Measurements from ENCODE around the gene VAT1L.

VAT1L gene

DNA sequence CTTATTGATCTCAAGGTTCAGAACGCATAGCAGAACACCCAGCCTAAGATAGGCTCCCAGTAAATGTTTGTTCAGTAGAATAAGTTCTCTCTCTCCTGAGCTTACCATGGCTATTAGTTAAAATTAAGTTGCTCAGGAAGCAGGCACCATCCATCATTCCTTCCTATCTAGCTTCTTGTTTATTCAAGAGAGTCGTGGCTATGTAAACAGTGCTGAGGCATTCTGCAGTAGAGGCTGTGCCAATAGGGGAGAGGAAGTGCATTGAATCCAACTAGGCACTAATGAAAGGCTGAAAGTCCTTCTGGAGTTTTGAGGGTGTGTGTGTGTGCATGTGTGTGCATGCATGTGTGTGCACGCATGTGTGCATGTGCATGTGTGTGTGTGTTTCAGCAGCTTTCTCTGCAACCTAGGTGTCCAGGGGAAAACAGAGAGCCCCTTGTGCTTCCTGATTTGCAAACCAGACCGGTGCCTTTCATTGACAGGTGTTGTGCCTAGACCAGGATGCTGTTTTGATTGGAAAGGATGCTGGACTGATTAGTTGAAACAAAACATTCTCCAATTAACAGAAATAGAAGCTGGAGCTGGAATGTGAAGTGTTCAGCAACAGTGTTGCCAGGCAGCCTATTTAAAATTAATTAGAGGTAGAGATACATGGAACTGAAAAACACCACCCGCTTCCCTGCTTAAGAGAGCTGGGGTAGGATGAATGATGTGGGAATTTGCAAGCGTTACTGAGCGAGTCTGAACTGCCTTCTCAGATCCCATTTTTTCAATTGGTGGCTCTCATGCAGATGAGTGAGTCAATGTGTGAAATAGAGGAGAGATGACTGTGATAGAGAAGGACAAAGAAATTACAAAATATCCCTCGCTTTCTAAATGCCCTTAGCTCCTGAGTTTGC is 130.7 kb downstream of the VAT1L start:
- Mint-ChIP-seq H3K27ac (ENCODE audit: low read depth) (no peak overlapping the region), H3K4me3 (no peak overlapping the region), H3K27me3 (peaks cover 27% of the 10 kb centered on the region), H3K4me1 (no peaks in the 10 kb centered on the region), H3K9me3 (no peaks in the 10 kb centered on the region), H3K36me3 (ENCODE audit: insufficient read depth) (no peaks in the 10 kb centered on the region)
- DNase-seq (ENCODE audit: low spot score in 2 of 2): no peak
- no peak for ATAC-seq (replicated peaks; ENCODE audit: extremely low read depth, poor library complexity, severe bottlenecking)

DNA sequence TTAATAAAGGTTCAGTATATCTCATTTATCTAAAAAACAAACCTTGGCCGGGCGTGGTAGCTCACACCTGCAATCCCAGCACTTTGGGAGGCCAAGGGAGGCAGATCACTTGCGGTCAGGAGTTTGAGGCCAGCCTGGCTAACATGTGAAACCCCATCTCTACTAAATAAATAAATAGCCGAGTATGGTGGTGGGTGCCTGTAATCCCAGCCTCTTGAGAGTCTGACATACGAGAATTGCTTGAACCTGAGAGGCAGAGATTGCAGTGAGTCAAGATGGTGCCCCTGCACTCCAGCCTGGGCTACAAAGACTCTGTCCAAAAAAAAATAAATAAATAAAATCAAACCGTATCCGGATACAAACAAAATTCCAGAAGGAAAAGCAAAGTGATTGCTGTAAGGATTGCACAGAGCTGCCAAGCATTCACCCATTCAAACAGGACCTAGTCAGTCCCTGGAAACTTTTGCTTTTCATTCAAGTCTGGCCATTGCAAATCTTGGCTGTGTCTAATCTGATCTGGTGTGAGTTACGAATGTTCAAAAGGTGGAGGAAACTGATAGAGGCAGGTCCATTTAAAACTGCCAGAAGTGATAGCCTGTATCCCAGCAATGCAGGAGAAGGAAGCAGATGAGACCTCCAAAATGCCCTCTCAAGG is 131.5 kb downstream of the VAT1L start:
- Mint-ChIP-seq H3K4me3 (no peak overlapping the region), H3K36me3 (ENCODE audit: insufficient read depth) (no peaks in the 10 kb centered on the region), H3K27ac (ENCODE audit: low read depth) (no peak overlapping the region), H3K4me1 (no peaks in the 10 kb centered on the region), H3K9me3 (no peaks in the 10 kb centered on the region), H3K27me3 (peaks cover 35% of the 10 kb centered on the region)
- ATAC-seq (replicated peaks; ENCODE audit: extremely low read depth, poor library complexity, severe bottlenecking) (no peak), DNase-seq (ENCODE audit: low spot score in 2 of 2) (no peak)

DNA sequence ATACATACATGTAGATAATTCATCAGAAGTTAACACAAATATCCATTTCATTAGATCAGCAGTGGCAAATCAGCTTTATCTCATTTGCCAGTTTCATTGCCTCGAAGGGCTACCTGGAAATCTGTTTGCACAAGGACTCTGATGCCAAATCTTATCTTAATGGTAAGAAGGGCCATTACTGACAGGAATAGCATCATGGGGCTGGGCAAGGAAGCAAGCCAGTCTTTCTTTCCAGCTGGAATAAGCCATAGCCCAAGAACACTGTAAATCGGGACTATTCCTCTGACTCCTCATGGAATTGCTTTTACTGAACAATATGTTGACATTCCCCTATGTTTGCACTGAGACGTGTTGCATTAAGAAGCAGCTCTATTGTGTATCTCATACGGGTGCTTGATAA is 132.6 kb downstream of the VAT1L start:
- no peaks in the 10 kb centered on the region for H3K9me3 Mint-ChIP-seq
- ATAC-seq (replicated peaks; ENCODE audit: extremely low read depth, poor library complexity, severe bottlenecking) (no peak), DNase-seq (ENCODE audit: low spot score in 2 of 2) (no peak)
- H3K4me3 Mint-ChIP-seq: no peak overlapping the region
- peaks cover 43% of the 10 kb centered on the region for H3K27me3 Mint-ChIP-seq
- H3K36me3 Mint-ChIP-seq (ENCODE audit: insufficient read depth): no peaks in the 10 kb centered on the region
- no peaks in the 10 kb centered on the region for H3K4me1 Mint-ChIP-seq
- H3K27ac Mint-ChIP-seq (ENCODE audit: low read depth): no peak overlapping the region

DNA sequence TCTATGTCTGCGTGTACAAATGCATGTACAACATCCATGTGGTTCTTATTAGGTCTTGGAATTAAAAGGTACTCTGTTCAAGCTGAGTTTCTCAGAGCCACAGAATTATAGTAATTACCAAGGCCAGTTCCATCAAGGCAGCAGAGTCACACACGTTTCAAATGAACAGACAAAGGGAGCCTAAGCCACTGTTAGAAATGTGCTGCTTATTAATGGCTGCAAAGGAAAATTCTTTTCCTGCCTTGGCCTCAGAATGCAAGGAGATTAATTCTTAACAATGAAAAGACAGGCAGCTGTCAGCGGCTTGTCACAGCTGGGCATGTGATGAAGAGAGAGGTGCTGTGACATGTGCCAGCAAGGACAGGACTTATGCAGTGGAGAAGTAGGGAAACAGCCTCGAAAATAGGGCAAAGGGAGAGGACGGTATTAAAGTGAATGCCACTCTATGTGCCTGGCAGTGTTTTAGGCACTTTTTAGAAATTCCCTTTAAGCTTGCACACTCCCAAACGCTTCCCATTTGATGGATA is 133.9 kb downstream of the VAT1L start:
- Mint-ChIP-seq H3K36me3 (ENCODE audit: insufficient read depth) (no peaks in the 10 kb centered on the region), H3K27me3 (peaks cover 43% of the 10 kb centered on the region), H3K9me3 (no peaks in the 10 kb centered on the region), H3K27ac (ENCODE audit: low read depth) (no peak overlapping the region), H3K4me3 (no peak overlapping the region), H3K4me1 (no peaks in the 10 kb centered on the region)
- ATAC-seq (replicated peaks; ENCODE audit: extremely low read depth, poor library complexity, severe bottlenecking) (no peak), DNase-seq (ENCODE audit: low spot score in 2 of 2) (no peak)

DNA sequence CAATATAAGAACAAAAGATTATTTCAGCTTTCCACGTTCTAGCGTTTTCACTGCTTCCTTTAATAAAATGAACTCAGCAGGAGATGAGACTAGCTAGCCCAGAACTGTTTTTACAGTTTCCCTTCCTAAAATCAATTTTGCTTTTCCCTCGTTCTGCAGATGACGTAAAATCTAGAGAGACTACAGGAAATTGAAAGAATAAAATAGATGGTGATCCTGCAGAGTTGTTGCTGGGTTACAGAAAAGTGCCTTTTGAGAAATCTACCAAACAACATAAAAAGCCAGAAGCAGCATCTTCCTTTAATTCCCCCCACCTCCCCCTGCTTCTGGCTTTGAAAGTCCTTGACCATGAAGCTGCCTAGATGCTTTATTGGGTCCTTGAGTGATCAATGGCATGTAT is 137.2 kb downstream of the VAT1L start:
- ATAC-seq (replicated peaks; ENCODE audit: extremely low read depth, poor library complexity, severe bottlenecking): no peak

DNA sequence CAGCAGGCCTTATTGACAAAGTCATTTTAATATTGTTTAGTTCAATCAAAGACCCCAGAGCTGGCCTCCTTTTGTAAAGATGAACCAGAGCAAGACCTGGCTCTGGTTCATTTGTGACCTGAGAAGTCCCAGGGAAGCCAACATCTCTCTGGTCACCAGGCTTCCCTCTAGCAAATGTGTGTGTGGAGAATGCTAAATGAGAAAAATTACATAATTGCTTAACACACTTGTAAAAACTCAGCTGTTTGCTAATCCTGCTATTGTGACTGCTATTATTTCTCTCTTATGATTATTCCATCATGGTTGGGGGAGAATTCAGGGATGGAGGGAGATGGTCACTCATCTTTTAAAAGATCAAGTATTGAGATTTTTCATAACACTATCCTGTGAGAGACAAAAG is 139.7 kb downstream of the VAT1L start:
- H3K36me3 Mint-ChIP-seq (ENCODE audit: insufficient read depth): no peaks in the 10 kb centered on the region
- H3K4me3 Mint-ChIP-seq: no peak overlapping the region
- H3K9me3 Mint-ChIP-seq: no peaks in the 10 kb centered on the region
- peaks cover 47% of the 10 kb centered on the region for H3K27me3 Mint-ChIP-seq
- H3K27ac Mint-ChIP-seq (ENCODE audit: low read depth): no peak overlapping the region
- H3K4me1 Mint-ChIP-seq: no peaks in the 10 kb centered on the region
- DNase-seq (ENCODE audit: low spot score in 2 of 2) (no peak), ATAC-seq (replicated peaks; ENCODE audit: extremely low read depth, poor library complexity, severe bottlenecking) (no peak)

More for the DNA sequence above, 137.2 kb downstream of the VAT1L start:
- no peak for DNase-seq (ENCODE audit: low spot score in 2 of 2)
- Mint-ChIP-seq H3K27me3 (peaks cover 55% of the 10 kb centered on the region), H3K36me3 (ENCODE audit: insufficient read depth) (no peaks in the 10 kb centered on the region), H3K4me3 (no peak overlapping the region), H3K9me3 (no peaks in the 10 kb centered on the region), H3K27ac (ENCODE audit: low read depth) (no peak overlapping the region), H3K4me1 (no peaks in the 10 kb centered on the region)

DNA sequence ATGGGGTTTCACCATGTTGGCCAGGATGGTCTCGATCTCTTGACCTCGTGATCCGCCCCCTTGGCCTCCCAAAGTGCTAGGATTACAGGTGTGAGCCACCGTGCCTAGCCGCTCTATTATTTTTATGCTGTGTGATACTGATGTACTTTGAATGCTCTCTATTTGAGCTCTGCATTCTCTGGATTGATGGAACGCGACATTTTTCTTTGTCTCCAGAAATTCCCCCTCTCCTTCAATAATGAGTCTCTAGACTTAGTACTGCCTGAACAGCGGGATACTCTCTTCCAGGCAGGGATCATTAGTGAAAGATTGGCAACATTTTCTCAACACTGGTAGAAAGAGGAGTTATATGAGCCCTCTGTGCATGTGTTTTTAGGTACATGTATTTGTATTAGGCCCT is 140.6 kb downstream of the VAT1L start:
- no peaks in the 10 kb centered on the region for H3K4me1 Mint-ChIP-seq
- H3K27me3 Mint-ChIP-seq: peaks cover 43% of the 10 kb centered on the region
- no peak for ATAC-seq (replicated peaks; ENCODE audit: extremely low read depth, poor library complexity, severe bottlenecking)
- no peak for DNase-seq (ENCODE audit: low spot score in 2 of 2)
- no peak overlapping the region for H3K4me3 Mint-ChIP-seq
- no peaks in the 10 kb centered on the region for H3K36me3 Mint-ChIP-seq (ENCODE audit: insufficient read depth)
- H3K27ac Mint-ChIP-seq (ENCODE audit: low read depth): no peak overlapping the region
- H3K9me3 Mint-ChIP-seq: no peaks in the 10 kb centered on the region

DNA sequence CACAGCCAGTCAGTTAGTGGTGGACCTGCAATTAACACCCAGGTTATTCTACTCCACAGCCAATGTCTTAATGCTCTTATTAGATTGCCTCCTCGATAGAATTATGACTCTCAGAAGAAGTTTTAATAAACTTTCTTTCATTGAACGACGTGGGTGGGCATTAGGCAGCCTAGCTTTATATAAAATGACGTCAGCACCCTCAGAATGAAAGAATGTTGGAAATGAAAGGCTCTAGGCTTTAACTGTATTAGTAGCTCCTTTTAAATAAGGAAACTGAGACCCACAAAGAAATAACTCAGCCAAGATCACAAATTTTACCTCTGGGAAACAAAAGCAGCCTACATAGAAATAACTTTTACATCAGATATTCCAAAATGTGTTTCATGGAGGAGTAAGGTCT is 142.7 kb downstream of the VAT1L start:
- peaks cover 30% of the 10 kb centered on the region for H3K27me3 Mint-ChIP-seq
- no peaks in the 10 kb centered on the region for H3K36me3 Mint-ChIP-seq (ENCODE audit: insufficient read depth)
- H3K4me1 Mint-ChIP-seq: no peaks in the 10 kb centered on the region
- no peak for DNase-seq (ENCODE audit: low spot score in 2 of 2)
- ATAC-seq (replicated peaks; ENCODE audit: extremely low read depth, poor library complexity, severe bottlenecking): no peak
- H3K27ac Mint-ChIP-seq (ENCODE audit: low read depth): no peak overlapping the region
- H3K9me3 Mint-ChIP-seq: no peaks in the 10 kb centered on the region
- no peak overlapping the region for H3K4me3 Mint-ChIP-seq

DNA sequence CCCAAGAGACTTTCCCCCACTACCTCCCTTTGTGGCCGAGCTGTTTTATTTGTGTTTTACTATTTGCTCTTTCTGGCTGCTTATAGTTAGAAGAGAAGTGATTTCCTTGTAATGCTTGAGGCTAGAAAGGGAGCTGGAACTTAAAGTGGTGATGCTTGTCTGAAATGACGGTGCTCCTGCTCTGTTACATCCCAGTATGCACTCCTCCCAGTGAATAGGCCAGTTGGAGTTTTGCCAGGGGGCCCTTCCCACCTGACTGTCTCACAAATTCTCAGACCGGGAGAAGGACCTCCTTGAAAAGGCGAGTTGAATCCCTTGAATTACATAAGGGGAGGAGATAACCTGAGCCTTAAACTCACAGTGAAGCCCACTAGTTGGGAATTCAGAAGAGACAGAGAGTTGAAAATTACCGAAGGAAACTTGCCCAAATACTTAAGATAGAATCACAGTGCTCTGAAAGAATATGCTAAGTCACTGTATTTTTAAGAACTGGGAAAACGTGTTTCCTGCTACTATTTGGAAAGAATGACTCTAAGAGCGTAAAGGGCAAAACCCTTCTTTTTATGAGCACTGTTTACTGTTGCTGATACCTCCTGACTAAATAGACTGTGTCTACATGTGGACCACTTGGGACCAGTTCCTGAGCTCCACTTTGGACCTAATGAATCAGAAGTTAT is 149.2 kb downstream of the VAT1L start:
- H3K9me3 Mint-ChIP-seq: no peaks in the 10 kb centered on the region
- DNase-seq (ENCODE audit: low spot score in 2 of 2): no peak
- peaks cover 38% of the 10 kb centered on the region for H3K27me3 Mint-ChIP-seq
- no peak overlapping the region for H3K27ac Mint-ChIP-seq (ENCODE audit: low read depth)
- H3K4me3 Mint-ChIP-seq: no peak overlapping the region
- no peaks in the 10 kb centered on the region for H3K4me1 Mint-ChIP-seq
- no peaks in the 10 kb centered on the region for H3K36me3 Mint-ChIP-seq (ENCODE audit: insufficient read depth)
- ATAC-seq (replicated peaks; ENCODE audit: extremely low read depth, poor library complexity, severe bottlenecking): no peak

DNA sequence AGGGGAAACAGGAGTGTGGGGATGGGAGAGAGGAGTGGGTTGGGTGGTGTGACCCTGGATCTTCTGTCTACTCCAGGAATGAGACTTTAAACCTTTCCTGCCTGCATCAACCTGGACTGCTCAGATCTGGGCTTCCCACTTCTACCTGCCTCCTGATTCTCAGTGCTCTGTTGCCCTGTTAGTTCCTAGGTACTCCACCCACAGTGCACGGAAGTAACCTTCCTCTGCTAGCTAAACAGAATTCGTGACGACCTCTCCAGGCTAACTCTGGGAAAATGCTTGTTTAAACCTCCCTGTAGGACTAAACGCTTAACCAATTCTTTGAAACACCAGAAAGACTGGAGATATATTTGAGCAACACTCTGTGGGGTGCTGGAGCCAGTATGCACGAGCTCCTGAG is 150.5 kb downstream of the VAT1L start:
- Mint-ChIP-seq H3K36me3 (ENCODE audit: insufficient read depth) (no peaks in the 10 kb centered on the region), H3K27ac (ENCODE audit: low read depth) (no peak overlapping the region), H3K4me1 (no peaks in the 10 kb centered on the region), H3K4me3 (no peak overlapping the region), H3K9me3 (no peaks in the 10 kb centered on the region), H3K27me3 (peaks cover 28% of the 10 kb centered on the region)
- ATAC-seq (replicated peaks; ENCODE audit: extremely low read depth, poor library complexity, severe bottlenecking) (no peak), DNase-seq (ENCODE audit: low spot score in 2 of 2) (no peak)

DNA sequence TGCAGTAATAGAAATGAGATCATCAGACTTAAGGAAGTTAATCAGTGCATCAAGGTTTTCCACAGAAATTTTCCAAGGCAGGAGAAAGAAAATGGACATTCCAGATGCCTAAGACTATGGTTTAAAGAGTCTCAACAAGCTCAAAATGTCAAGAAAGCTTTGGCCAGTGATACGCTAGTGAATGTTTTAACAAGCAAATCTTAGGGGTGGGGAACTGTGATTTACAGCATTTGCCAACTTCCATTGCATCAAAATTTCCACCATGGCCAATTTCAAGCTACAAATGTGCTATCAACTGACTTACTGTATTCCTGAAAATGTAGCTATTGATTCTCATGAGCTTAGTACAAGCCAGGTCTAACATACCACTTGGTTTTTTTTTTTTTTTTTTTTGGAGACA is 151.6 kb downstream of the VAT1L start:
- H3K27me3 Mint-ChIP-seq: peaks cover 28% of the 10 kb centered on the region
- H3K4me3 Mint-ChIP-seq: no peak overlapping the region
- H3K9me3 Mint-ChIP-seq: no peaks in the 10 kb centered on the region
- no peaks in the 10 kb centered on the region for H3K4me1 Mint-ChIP-seq
- no peak for ATAC-seq (replicated peaks; ENCODE audit: extremely low read depth, poor library complexity, severe bottlenecking)
- no peak overlapping the region for H3K27ac Mint-ChIP-seq (ENCODE audit: low read depth)
- no peak for DNase-seq (ENCODE audit: low spot score in 2 of 2)
- no peaks in the 10 kb centered on the region for H3K36me3 Mint-ChIP-seq (ENCODE audit: insufficient read depth)

DNA sequence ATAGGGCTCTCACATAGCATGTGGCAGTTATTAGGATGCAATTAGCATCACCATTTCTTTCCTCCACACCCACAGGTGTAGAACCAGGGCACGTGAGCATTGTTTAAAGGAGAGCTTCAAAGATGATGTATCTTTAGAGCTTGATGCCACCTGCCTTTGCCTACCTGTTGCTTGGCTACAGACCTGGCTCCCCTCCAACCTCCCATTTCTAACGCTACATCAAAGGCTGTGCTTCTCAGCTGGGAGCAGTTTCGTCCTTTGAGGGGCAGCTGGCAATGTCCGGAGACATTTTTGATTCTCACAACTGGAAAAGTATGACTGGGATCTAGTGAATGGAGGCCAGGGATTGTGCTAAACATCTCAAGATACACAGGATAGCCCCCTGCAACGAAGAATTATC is 155.4 kb downstream of the VAT1L start:
- Mint-ChIP-seq H3K4me3 (no peak overlapping the region), H3K27me3 (peaks cover 30% of the 10 kb centered on the region), H3K9me3 (no peaks in the 10 kb centered on the region), H3K4me1 (no peaks in the 10 kb centered on the region), H3K36me3 (ENCODE audit: insufficient read depth) (no peaks in the 10 kb centered on the region), H3K27ac (ENCODE audit: low read depth) (no peak overlapping the region)
- DNase-seq (ENCODE audit: low spot score in 2 of 2) (no peak), ATAC-seq (replicated peaks; ENCODE audit: extremely low read depth, poor library complexity, severe bottlenecking) (no peak)

Measured in central memory CD8-positive, alpha-beta T cell (primary cell).